ENCODE measurements around the gene ZNF771.

- no peak for TF ChIP-seq TAF1 (IDR thresholded peaks at IDR 0.05; ENCODE audit: borderline replicate concordance, insufficient read depth, low read length)
- no peak for TF ChIP-seq REST (IDR thresholded peaks at IDR 0.05; ENCODE audit: insufficient read depth in 1 of 2, low read depth in 2 of 2, low read length in 2 of 2)
Measured at GRCh38 chr16:30457256-30457655, 49.9 kb downstream of the ZNF771 start.
